NCI-H446 (cell line): ENCODE measurements around the gene PRKAR2B.
"Not testable (repeated sequence)": the region's sequence is repeated elsewhere in the genome, so short reads cannot be mapped to it uniquely, and the experiment has no call there.

Source experiments
- DNase-seq, 2 experiments: peaks; one replicate each; lab custom pipeline; 2025; lab: John Stamatoyannopoulos, UW

Gene PRKAR2B

DNA sequence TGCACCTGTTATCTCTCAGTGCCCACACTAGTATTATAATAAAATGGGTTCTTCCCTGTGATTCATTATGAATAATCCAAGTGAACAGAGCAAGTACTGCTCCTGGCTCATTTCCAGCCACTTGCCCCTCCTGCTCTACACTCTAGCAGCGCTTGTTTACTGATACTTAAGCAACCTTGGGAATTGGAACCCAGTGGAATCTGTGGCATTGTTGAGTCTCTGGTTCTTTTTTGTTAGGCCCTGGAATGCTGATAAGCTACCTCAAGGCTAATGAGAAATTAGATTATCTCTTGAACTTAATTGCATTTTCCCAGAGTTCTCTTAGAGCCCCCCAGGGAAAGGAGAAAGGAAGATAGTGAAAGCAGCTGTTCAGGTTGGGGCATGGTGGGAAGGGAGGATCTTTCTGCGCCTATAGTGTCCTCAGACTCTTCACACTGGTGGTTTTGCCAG lies 34.0 kb downstream of the PRKAR2B start:
- DNase-seq, result peak in 1 of 2 experiments; percentile 25

DNA sequence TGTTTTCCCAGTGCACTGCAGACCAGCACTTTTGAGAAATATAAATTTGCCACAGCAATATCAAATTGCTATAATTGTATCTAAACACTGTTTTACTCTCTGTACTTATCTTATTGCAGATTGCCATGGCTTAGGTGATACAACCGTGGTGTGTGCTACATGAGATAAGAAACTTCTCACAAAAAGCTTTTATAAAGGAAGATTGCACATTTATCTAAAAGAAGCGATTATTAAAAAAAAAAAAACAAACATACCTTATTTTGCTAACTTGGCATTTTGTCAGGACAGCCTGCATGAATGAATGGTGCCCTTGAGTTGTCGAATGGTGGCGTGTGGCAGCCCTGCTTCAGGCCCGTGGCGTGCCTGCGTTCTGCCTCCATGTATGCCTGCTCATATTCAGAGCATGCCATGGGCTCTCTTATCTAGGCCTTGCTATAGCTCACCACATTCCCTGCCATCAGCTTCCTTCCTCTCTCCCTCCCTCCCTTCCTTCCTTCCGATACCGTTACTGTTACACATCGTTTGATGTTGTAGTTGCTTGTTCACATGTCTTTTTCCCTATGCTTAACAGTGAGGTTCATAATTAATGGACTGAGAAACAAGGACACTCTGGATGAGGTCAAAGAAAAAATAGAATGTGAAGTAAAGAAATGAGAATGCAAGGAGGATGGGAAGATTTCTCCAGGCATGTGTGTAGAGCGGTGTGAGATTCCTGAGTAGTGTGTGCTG lies 34.9 kb downstream of the PRKAR2B start:
- DNase-seq, result no peak

DNA sequence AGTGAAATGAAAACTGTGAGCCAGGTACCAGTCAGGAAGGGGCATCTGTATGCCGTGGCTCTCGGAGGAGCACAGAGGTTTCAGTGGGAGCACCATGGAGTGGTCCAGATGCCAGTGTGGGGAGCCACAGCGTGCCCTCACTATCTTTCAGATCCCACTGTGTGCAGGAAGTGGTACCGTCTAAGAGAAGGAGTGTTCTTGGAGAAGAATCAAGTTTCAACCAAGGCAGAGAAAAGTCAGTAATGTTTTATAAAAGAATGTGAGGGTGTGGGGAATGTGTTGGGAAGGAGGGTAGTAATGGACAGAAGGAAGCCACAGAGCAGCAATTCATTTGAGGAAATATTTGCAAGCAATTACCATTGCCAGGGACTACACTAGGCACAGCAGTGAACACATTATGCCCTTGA lies 35.6 kb downstream of the PRKAR2B start:
- no peak for DNase-seq

DNA sequence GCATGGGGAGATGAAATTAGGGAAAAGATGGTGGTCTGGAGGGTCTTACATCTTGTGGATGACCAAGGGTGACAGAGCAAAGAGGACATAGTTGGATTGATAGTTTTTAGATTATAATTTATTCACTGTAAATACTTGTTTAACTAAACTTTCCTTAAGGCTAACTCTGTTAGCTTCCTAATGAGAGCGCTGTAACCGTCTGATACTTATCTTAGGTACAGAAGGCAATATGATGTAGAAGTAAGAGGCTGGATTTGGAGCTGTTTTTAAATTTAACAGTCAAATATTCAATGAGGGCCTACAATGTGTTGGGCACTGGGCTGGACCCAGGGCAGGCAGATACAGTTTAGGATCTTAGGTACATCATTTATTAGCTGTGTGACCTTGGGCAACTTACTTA lies 36.0 kb downstream of the PRKAR2B start:
- DNase-seq, result no peak

DNA sequence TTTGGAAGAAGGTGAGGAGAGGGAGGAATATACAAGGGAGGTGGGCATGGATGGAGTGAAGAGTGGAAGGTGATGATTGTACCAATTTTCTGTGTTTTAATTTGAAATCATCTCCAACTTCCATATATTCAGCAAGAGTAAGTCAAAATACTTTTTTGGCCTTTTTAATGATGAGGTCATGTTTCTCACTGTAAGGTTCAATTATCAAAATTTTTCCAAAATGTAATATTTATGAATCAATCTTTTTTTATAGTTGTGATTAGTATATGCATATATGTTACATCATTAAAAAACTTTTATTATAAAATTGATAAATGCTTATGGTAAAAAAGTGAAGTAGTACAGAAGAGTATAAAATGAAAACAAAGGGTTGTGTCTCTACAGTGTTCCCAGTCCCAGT lies 40.7 kb downstream of the PRKAR2B start:
- no peak for DNase-seq

DNA sequence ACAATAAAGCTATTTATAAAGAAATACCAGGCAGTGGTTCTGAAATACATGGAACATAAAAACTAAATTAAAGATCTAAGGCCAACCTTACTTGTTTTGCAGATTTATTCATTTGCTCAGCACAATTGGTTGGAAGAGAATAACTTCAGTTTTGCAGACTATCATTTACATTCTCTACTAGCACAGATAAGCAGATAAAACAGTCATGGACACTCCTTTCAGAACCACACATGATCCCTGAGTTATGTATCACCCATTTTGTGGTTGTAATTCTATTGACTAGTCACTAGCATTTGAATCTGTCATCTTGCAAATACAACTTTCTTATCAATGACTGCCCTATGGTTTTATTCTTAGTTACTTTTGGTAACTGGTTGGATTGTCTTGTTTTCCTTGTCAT lies 45.1 kb downstream of the PRKAR2B start:
- DNase-seq, result no peak

DNA sequence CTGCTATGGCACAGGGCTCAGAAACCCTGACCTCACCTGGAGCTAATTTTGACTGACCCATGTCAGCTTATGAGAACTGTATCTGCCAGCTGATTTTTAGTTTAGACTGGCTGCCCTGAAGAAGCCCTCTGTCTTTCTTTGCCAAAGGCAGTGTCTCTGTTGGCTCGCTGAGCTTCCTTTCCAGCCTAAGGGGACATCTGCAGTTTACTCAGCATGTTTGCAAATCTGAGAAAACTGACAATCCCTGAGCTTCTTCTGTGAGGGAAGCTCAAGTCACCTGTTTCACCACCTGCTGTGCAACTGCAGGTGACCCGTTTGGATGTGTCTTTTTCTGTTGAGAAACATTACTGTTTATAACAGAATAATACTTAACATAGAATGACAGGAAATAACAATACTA lies 46.0 kb downstream of the PRKAR2B start:
- peak in 1 of 2 experiments; percentile 18 for DNase-seq

DNA sequence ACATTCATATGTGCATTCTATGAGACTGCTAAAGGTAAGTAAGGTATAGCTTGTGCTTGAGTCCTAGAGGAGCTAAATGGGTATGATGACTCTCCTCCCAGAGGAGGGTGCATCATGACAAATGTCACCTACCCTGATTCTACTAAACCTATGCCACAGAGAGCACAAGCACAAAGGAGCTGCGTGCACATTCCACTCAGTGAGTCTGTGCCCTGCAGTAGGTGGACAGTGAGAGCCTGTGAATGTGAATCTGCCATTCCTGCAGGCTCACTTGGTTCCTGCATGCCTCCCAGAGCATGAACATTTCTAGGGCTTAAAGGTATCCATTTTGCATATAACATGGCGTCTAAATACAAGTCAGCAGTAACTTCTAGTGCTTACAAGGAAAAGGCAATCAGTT lies 46.8 kb downstream of the PRKAR2B start:
- no peak for DNase-seq

DNA sequence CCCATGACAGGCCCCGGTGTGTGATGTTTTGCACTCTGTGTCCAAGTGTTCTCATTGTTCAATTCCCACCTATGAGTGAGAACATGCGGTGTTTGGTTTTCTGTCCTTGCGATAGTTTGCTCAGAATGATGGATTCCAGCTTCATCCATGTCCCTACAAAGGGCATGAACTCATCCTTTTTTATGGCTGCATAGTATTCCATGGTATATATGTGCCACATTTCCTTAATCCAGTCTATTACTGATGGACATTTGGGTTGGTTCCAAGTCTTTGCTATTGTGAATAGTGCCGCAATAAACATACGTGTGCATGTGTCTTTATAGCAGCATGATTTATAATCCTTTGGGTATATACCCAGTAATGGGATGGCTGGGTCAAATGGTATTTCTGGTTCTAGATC lies 49.2 kb downstream of the PRKAR2B start:
- not testable (repeated sequence) for DNase-seq

DNA sequence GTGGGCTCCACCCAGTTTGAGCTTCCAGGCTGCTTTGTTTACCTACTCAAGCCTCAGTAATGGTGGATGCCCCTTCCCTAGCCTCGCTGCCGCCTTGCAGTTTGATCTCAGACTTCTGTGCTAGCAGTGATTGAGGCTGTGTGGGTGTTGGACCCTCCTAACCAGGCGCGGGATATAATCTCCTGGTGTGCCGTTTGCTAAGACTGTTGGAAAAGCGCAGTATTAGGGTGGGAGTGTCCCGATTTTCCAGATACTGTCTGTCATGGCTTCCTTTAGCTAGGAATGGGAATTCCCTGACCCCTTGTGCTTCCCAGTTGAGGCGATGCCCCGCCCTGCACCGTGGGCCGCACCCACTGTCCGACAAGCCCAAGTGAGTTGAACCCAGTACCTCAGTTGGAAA lies 54.6 kb downstream of the PRKAR2B start:
- DNase-seq, result not testable (repeated sequence)

DNA sequence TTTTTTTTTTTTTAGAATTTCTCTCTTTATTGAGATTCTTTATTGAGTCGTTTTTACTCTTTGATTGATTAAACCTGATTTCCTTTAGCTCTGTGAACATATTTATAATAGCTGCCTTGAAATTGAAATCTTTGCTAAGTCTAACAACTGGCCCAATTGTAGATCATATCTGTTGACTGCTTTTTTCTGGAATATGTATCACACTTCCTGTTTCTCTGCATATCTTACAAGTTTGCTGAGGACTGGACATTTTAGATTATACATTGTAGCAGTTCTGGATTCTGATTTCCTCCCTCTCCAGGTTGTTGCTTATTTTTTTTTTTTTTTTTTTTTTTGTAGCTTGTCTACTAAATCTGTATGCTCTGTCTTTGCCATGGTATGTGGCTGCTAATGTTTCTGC lies 56.3 kb downstream of the PRKAR2B start:
- no peak for DNase-seq

DNA sequence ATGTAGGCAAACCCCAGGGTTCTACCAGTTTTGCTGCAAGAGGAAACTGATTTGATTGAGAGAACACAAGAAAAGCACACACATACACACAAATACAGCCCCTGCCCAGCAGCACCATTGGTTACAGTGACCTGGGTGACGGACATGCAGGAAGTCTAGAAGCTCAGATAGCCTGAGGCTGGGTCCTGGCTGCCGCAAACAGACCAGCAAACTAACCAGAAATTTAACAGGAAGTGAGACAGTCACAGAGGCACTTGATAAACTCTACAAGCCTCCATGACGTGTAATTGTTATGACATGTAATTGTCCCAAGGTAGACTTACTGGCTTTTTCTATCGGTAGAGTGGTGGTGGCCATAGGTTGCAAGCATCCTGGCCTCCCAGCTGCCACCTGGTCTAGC lies 58.9 kb downstream of the PRKAR2B start:
- no peak for DNase-seq

DNA sequence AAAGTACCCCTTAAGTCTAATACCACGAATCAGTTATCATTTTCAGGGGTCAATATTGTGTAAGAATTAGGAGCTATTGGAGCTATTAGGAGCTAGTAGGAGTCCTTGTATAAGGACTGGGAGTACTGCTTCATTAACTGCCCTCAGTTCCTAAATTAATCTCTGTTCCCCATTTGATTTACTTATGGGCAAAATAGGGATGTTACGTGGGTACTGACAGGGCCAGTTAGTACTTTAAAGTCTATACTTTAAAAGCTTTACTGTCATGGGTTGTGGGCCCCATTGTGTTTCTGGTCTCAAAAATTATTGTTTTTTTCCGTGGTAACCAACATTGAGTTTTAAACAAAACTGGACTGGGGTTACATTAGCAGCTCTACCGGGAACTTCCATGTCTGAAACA lies 60.3 kb downstream of the PRKAR2B start:
- DNase-seq, result no peak

DNA sequence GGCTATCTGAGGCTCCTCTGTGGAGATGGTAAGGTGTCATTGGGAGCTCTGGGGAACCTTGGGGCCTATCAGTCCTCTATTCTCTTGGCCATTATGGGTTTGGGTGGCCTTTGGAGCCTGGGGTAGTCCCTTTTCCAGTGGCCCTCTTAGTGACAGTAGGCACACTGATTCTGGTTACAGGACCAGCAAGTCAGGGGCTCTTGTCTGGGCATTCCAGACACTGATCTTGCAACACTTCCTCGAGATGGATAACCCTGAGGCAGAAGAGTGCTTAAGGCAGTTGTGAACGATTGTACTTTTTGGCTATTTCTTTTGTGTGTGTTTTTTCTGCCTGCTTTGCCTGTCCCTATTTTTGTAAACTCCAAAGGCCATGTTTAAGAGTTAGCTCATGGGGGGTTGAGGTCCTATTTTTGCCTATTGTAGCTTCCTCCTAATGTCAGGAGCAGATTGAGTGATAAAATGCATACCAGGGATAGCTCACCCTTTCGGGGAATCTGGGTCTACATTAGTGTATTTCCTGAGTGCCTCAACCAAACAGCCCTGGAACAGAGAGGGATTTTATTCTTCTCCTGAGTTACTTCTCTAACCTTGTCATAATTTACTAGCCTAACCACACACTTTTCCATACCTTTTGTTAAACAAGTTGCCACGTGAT lies 61.2 kb downstream of the PRKAR2B start:
- no peak for DNase-seq

DNA sequence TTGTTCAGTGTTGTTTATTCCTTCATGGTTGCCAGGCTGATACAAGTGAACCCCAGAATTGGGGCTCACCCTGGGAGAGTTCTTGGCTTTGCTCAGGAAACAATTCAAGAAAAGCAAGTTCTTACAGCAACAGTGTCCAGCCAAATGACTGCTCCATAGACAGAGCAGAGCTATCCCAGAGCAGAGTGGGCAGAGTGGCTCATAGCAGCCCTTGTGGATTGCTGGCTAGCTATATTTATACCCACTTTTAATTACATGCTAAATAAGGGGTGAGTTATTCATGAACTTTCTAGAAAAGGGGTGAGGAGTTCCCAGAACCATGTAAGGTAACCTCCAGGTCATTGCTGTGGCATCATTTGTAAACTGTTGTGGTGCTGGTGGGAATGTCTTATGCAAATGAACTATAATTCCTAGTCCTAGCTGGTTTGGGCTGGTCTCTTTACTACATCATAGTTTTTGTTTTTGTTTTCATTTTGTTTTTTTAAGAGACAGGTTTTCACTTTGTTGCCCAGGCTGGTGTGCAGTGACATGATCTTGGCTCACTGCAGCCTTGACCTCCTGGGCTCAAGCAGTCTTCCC lies 64.4 kb downstream of the PRKAR2B start:
- no peak for DNase-seq

DNA sequence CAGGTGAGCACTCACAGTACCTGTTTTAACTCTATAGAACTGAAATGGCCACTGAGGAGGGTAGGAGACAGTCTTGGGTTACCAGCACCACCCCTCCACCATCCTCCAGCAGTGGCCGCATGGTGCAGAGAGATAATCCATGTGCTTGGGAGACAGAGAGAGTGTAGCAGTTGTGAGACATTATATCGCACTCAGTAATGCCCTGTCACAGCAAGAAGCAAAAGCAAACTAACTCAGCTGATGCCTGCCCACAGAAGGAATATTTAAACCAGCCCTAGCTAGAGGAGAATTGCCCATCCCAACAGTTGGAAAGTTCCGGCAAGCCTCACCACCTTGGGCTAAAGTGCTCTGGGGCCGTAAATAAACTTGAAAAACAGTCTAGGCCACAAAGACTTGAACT lies 65.5 kb downstream of the PRKAR2B start:
- no peak for DNase-seq

DNA sequence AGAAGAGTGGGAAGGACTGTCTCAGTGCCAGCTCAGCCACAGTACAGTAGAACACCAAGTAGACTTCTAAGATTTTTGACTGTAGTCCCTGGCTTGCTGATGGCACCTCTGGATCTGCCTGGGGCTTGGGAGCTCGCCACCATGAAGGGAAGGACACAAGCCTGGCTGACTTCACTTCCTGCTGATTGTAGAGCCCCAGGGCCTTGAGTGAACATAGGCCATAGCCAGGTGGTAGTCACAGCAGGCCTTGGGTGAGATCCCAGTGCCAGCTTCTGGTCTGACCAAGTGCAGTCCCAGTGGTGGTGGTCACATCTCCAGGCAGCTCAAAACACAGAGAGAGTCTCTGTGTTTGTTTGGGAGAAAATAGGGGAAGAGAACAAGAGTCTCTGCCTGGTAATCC lies 66.7 kb downstream of the PRKAR2B start:
- DNase-seq, result peak; percentile 29 to 79

DNA sequence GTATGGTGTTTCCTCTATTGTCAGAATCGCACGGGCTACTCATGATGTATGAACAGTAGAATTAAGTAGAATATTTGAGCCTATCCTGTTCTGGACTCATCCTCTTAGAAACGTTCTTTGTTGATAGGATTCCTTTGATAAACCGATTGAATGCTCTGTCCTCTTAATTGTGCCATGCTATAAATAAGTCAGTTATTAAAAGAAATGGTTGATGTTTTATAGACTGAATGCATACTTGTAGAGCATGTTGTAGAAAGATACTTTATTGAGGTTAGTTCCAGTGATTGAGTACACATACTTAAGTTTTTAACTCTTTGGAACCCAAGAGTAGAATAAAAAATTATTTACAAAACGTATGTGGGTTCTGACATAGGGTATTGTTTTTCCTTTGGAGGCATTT lies 69.4 kb downstream of the PRKAR2B start:
- DNase-seq, result no peak

DNA sequence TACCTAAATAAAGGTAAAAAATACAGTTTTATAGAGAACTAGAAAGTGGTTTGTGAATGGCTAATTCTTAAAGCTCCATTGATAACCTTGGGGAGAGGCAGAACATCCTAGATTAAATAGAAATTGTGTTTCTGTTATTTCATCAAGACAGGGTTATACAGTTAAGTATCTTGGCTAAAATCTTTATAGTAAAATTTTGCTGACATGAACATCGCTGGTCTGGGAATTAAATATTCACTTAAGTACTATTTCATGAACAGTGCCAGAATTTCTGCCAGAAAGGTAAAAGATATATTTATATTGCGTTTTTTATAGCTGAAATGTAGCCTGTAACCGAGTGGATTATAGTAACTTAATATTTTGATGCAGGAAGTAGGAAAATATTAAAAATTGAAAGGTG lies 70.6 kb downstream of the PRKAR2B start:
- DNase-seq, result no peak

DNA sequence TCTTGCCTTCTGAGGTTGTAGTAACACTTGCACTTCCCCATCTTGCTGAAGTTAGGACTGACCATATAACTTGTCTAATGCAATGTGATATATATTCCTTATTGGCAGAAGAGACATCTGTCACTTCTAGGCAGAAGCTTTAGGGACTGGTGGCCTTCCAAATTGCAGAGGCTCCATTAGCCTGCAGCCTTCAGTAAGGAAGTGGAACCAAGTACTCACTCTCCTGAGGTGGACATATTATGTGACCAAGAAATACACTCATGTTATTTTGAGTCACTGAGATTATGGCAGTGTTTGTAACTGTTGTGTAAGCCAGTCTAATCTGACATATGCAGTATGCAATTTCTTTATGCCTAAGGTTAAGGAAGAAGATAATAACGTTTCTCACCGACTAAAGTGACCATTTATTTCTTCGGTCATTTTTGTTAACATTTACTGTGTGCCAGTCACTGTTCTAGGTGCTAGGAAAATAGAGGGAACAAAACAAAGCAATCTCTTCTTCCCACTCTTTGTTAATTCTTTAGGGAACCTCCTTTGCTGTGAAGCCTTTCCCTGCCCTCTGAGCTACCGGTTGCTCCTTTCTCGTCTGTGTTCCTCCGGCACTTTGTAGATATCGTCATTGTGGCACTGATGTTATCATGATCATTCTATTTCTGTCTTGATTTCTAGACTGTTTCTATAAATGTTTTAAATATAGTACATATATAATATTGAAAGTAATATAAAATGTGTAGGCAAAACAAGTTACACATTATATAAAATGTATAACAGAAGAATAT lies 71.4 kb downstream of the PRKAR2B start:
- DNase-seq, result no peak

DNA sequence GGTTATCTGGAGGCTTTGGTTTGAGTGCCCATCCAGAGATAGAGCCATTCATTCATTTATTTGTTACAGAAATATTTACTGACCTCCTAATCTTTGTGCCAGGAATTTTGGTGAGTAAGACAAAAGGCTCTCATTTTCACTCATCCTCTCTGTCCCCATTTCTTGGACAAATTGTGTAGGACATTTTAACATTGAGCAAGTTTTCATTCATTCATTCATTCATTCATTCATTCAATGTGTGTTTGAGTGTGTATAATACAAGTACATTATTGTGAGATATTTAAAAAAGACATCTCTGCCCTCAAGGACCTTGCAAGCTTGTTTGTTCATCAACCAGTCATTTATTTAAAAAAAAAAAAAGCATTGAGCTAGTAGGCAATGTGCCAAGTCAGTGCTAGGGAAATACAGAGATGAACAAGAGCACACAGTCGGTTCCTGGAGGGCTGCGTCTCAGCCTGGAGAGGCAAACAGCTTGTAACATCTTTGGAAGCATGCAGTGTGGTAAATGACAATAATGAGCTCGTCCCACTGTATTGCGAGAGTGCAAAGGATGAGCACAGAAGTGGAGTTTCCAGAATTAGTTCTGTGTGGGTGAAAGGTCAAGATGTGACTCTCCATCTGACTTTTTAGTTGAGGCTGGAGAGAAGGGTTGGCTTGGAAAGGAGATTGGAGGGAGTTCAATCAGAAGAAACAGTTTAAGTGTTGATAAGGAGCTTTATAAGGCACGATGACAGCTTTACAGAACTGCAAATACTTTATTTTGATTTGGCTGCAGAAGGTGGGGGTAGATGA lies 73.8 kb downstream of the PRKAR2B start:
- peak; percentile 57 to 82 for DNase-seq
